Epithelial cell of esophagus (primary cell): ENCODE data around the gene CRMP1.
"Not testable (repeated sequence)": the region's sequence is repeated elsewhere in the genome, so short reads cannot be mapped to it uniquely, and the experiment has no call there.

Experiments
- DNase-seq: peaks from one replicate; pipeline ENCODE4 v3.0.0; 2010; ENCODE audit warnings: low read depth
- H3K4me3 ChIP-seq: 2 replicates; pipeline ENCODE4 v1.5.1; 2011; ENCODE audit warnings: mild to moderate bottlenecking, low read length, control low read depth
- CTCF ChIP-seq: IDR thresholded peaks from 2 replicates; pipeline ENCODE4 v1.5.1; 2011; ENCODE audit warnings: low read depth, mild to moderate bottlenecking, low read length, control low read depth, inconsistent platforms; ENCODE audit not compliant: insufficient read depth; ENCODE audit errors: missing control alignments

CRMP1 gene

GRCh38 chr4:5815641-5816040 is 77.2 kb downstream of the CRMP1 start:
- TF ChIP-seq CTCF, result no peak
- H3K4me3 ChIP-seq, result no peak overlapping the region
- no peak for DNase-seq

- no peak for DNase-seq
- no peak overlapping the region for H3K4me3 ChIP-seq
- no peak for TF ChIP-seq CTCF
Measured at GRCh38 chr4:5814421-5814820, 78.5 kb downstream of the CRMP1 start.

DNA sequence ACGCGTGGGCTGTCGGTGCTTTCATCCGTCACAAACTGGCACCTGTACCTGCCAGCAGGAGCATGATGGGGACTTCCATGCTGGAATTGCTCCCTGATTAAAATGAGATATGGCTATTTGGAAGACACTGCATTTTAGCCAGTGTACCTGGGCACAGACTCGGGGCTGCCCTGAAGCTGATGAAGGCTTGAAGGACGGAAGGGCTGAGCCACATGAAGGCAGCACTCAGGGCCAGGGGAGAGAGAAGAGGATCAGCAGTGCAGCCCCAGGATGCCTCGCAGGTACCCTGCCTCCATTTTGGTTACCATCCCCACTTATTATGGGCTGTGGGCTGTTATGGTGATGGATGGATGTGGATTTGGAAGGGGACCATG is 79.0 kb downstream of the CRMP1 start:
- DNase-seq, result no peak
- TF ChIP-seq CTCF, result no peak
- H3K4me3 ChIP-seq, result no peak overlapping the region

- DNase-seq, result peak; percentile 81
- TF ChIP-seq CTCF, result peak; percentile 82
- H3K4me3 ChIP-seq, result no peak overlapping the region
Measured at GRCh38 chr4:5812506-5813229, 80.2 kb downstream of the CRMP1 start.

DNA sequence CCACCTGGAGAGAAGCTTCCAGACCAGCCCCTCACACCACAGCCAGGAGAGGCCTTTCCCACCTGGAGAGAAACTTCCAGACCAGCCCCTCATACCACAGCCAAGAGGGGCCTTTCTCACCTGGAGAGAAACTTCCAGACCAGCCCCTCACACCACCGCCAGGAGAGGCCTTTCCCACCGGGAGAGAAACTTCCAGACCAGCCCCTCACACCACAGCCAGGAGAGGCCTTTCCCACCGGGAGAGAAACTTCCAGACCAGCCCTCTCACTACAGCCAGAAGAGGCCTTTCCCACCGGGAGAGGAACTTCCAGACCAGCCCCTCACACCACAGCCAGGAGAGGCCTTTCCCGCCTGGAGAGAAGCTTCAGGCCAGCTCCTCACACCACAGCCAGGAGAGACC is 80.8 kb downstream of the CRMP1 start:
- H3K4me3 ChIP-seq, DNase-seq: not testable (repeated sequence)

GRCh38 chr4:5810770-5811430 is 82.0 kb downstream of the CRMP1 start:
- DNase-seq, result no peak
- no peak overlapping the region for H3K4me3 ChIP-seq
- TF ChIP-seq CTCF, result no peak

DNA sequence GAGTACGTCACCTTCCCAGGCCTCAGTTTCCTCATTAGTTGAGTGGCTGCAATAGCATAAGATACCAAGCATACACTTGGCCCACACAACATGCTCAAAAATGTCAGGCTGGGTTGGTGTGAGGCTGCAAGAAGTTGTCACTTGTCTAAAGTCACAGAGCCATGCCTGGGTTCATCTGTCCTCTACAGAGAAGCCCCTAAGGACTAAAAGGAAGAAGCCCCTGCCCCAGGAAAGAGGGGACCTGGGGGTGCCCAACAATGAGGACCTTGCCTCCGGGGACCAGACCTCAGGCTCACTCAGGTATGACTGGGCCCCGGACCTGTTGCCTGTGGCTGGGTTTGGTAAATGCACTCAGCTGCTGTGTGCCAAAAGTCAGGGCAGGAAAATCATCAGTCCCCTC is 82.7 kb downstream of the CRMP1 start:
- TF ChIP-seq CTCF, result no peak
- H3K4me3 ChIP-seq, result no peak overlapping the region
- DNase-seq, result no peak
